Naive B cell (primary cell): ENCODE results near the gene LPP. TPM values are rescaled to one million over a fixed set of nuclear protein-coding genes. Genes with fewer than 3 reads are reported as not detected.

ENCODE experiments used
- ATAC-seq, 2 donors: fragments of 150-1000 bp; cut with Tn5 transposase; 2 replicates each; pipeline ENCODE4 v1.10.0; 2021; ENCODE audit warnings: low read depth in 2 of 2, mild to moderate bottlenecking in 2 of 2, moderate library complexity in 2 of 2
- DNase-seq: peaks from one replicate; pipeline ENCODE4 v3.0.0; 2022
- H3K27ac Mint-ChIP-seq, 6 donors: one replicate each; pipeline ENCODE4 v1.8.0; 2020 to 2022; ENCODE audit warnings: mild to moderate bottlenecking in 6 of 6, mixed read lengths in 6 of 6, moderate library complexity in 5 of 6, inconsistent platforms in 2 of 6
- H3K27me3 Mint-ChIP-seq, 3 donors: one replicate each; pipeline ENCODE4 v1.8.0; 2021 to 2022; ENCODE audit warnings: mixed read lengths in 3 of 3, mild to moderate bottlenecking in 1 of 3
- H3K36me3 Mint-ChIP-seq, 2 donors: one replicate each; pipeline ENCODE4 v1.8.0; 2020 to 2022; ENCODE audit warnings: mixed read lengths in 2 of 2, inconsistent platforms in 1 of 2, mild to moderate bottlenecking in 1 of 2
- H3K4me1 Mint-ChIP-seq, 3 donors: one replicate each; pipeline ENCODE4 v1.8.0; 2020 to 2022; ENCODE audit warnings: mixed read lengths in 3 of 3, inconsistent platforms in 1 of 3, mild to moderate bottlenecking in 1 of 3, moderate library complexity in 1 of 3
- H3K4me3 Mint-ChIP-seq, 8 donors: one replicate each; pipeline ENCODE4 v1.8.0; 2020 to 2022; ENCODE audit warnings: mild to moderate bottlenecking in 8 of 8, mixed read lengths in 8 of 8, moderate library complexity in 8 of 8, inconsistent platforms in 2 of 8
- H3K9me3 Mint-ChIP-seq, 7 donors: one replicate each; pipeline ENCODE4 v1.8.0; 2020 to 2022; ENCODE audit warnings: mixed read lengths in 7 of 7, mild to moderate bottlenecking in 5 of 7, inconsistent platforms in 2 of 7, moderate library complexity in 1 of 7
- polyA plus RNA-seq, 6 donors: library from polyadenylated mRNA; unstranded; fragments of 300-500 nt; fragmentation: Illumina TruSeq; gene quantifications; one replicate each; pipeline ENCODE4 v1.2.3, GENCODE V29; 2021; ENCODE audit warnings: low read depth in 6 of 6

The LPP gene
- polyA plus RNA-seq, 6 donors from 2014 or later: 9.6 to 58.6 (median 25.4) TPM

- Mint-ChIP-seq H3K4me1 (peaks cover 9 to 43% (median 15%) of the 10 kb centered on the region in 3 donors), H3K9me3 (no peaks in the 10 kb centered on the region), H3K27ac (peak overlapping the region in 1 of 6 donors; percentile 62), H3K36me3 (peaks cover 0 to 4% of the 10 kb centered on the region in 2 donors), H3K27me3 (no peaks in the 10 kb centered on the region), H3K4me3 (no peak overlapping the region)
- ATAC-seq (no peak), DNase-seq (no peak)
Observed at GRCh38 chr3:188539037-188539436, 385.1 kb downstream of the LPP start.

DNA sequence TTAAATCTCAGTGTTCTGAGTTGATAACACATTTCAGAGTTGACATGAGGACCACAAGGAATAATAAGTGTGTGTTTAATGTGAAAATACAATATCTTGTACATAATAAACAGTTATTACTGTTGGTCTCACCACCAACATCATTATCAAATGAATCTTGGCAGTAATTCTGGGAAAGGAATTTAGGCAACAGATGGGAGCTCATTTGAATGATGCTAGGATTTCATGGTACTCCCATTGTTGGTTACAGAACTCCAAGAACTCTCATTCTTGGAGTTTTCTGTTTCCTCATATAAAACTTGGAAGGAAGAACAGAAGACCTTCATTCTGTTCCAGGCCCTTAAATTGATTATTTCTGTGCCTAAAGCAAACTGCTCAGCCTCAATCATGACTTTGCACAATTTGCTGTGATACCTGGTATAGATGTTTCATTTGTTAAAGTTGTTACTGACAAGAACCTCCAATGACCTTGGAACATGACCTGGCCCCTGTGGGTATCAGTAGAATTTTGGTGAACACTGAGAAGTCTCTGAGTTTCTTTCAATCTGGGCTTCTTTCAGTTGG, 385.8 kb downstream of the LPP start:
- ATAC-seq (no peak), DNase-seq (no peak)
- Mint-ChIP-seq H3K4me3 (no peak overlapping the region), H3K9me3 (no peaks in the 10 kb centered on the region), H3K27me3 (no peaks in the 10 kb centered on the region), H3K27ac (peak overlapping the region in 1 of 6 donors; percentile 30), H3K36me3 (peaks cover 0 to 4% of the 10 kb centered on the region in 2 donors), H3K4me1 (peaks cover 5 to 37% (median 15%) of the 10 kb centered on the region in 3 donors)

GRCh38 chr3:188542196-188542595, 388.2 kb downstream of the LPP start:
- peaks cover 5 to 33% (median 10%) of the 10 kb centered on the region in 3 donors for H3K4me1 Mint-ChIP-seq
- ATAC-seq (no peak), DNase-seq (no peak)
- no peaks in the 10 kb centered on the region for H3K9me3 Mint-ChIP-seq
- H3K36me3 Mint-ChIP-seq: peaks cover 0 to 4% of the 10 kb centered on the region in 2 donors
- no peaks in the 10 kb centered on the region for H3K27me3 Mint-ChIP-seq
- H3K27ac Mint-ChIP-seq: peak overlapping the region in 1 of 6 donors; percentile 2
- no peak overlapping the region for H3K4me3 Mint-ChIP-seq

GRCh38 chr3:188544012-188544411, 390.1 kb downstream of the LPP start:
- no peak overlapping the region for H3K27ac Mint-ChIP-seq

GRCh38 chr3:188546835-188547670, 393.1 kb downstream of the LPP start:
- no peak for DNase-seq
- Mint-ChIP-seq H3K9me3 (no peaks in the 10 kb centered on the region), H3K36me3 (peaks cover 0 to 5% of the 10 kb centered on the region in 2 donors), H3K4me3 (no peak overlapping the region), H3K4me1 (peaks cover 4 to 19% (median 5%) of the 10 kb centered on the region in 3 donors), H3K27me3 (no peaks in the 10 kb centered on the region), H3K27ac (no peak overlapping the region)
- no peak for ATAC-seq

More at GRCh38 chr3:188544012-188544411, 390.1 kb downstream of the LPP start:
- ATAC-seq (no peak), DNase-seq (no peak)
- Mint-ChIP-seq H3K4me1 (peaks cover 5 to 26% (median 10%) of the 10 kb centered on the region in 3 donors), H3K4me3 (no peak overlapping the region), H3K9me3 (no peaks in the 10 kb centered on the region), H3K27me3 (no peaks in the 10 kb centered on the region), H3K36me3 (peaks cover 0 to 5% of the 10 kb centered on the region in 2 donors)

GRCh38 chr3:188553569-188553968, 399.6 kb downstream of the LPP start:
- no peak overlapping the region for H3K4me3 Mint-ChIP-seq
- H3K36me3 Mint-ChIP-seq: peaks cover 0 to 1% of the 10 kb centered on the region in 2 donors
- DNase-seq (no peak), ATAC-seq (no peak)
- H3K27ac Mint-ChIP-seq: peak overlapping the region in 2 of 6 donors; percentile 21 to 35
- peaks cover 4 to 8% (median 7%) of the 10 kb centered on the region in 3 donors for H3K4me1 Mint-ChIP-seq
- H3K27me3 Mint-ChIP-seq: no peaks in the 10 kb centered on the region
- H3K9me3 Mint-ChIP-seq: no peaks in the 10 kb centered on the region

DNA sequence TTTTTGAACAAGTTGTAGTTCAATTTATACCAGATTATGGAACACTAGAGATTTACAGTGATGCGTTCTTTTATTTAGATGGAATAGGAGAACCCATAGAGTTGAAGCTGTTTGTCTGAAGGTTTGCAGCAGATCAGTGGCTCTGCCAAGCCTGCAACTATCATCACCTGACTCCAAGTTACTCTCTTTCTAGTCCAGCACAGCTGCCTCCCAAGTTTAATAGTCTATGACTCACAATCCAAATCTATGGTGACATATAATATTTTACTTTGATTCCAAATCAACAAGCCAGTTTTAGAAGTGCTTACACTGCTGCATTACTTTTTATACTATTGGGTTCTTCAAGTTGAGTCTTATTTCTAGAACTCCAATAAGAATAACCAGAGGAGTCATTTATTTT, 400.4 kb downstream of the LPP start:
- Mint-ChIP-seq H3K4me1 (peaks cover 4 to 8% (median 7%) of the 10 kb centered on the region in 3 donors), H3K27ac (no peak overlapping the region), H3K36me3 (no peaks in the 10 kb centered on the region), H3K4me3 (no peak overlapping the region), H3K27me3 (no peaks in the 10 kb centered on the region), H3K9me3 (no peaks in the 10 kb centered on the region)
- DNase-seq (no peak), ATAC-seq (no peak)

DNA sequence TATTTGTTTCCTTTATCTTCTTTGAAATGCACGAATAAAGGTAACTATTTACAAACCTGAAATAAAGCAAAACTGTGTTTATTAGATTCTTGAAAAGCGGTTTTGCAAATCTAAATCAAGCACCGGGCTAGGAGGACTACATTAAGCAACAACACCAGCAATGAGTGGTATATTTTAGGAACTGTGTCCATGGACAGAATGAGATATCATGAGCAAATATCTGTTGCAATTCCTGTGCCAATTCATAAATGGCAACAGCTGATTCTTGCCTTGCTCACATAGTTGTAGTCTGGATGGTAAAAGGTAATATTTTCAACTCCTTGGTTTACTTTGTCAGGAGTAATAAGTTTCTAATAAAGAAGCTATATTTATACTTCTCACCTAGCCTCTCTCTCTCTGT, 403.3 kb downstream of the LPP start:
- H3K27me3 Mint-ChIP-seq: no peaks in the 10 kb centered on the region
- ATAC-seq (no peak), DNase-seq (no peak)
- H3K27ac Mint-ChIP-seq: no peak overlapping the region
- H3K9me3 Mint-ChIP-seq: no peaks in the 10 kb centered on the region
- peaks cover 12 to 21% (median 16%) of the 10 kb centered on the region in 3 donors for H3K4me1 Mint-ChIP-seq
- no peaks in the 10 kb centered on the region for H3K36me3 Mint-ChIP-seq
- no peak overlapping the region for H3K4me3 Mint-ChIP-seq

DNA sequence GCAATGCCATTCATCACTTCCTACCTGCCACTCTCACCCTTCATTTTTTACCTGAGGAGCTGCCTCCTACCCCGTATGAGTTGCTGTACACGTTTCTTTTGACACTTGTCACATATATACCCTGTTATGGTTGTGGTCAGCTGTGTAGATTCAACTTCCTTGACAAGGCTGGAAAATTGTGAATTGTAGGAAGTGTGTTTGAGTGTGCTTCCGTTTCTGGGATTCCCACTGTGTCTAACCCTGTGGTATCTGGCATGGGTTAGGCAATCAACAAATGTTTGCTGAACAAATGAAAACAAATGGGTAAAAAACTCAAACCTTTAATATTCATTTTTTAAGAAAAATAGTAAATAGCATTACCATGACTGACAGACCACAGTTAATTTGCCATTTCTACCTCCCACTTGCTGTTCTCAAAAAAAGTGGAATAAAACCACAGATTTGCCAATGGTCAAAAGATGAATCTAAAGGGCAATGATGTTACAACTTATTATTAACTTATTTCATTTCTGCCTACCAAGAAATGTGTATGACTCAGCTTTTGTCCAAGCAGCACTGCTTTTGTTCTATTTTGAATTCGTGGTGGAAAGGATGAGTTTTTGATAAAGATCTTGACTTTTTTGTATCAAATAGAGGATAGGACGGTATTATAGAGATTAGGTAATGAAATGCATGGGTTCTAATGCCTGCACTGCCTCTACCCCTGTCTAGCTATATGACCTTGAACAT, 404.6 kb downstream of the LPP start:
- H3K4me1 Mint-ChIP-seq: peaks cover 12 to 24% (median 21%) of the 10 kb centered on the region in 3 donors
- H3K36me3 Mint-ChIP-seq: no peaks in the 10 kb centered on the region
- H3K9me3 Mint-ChIP-seq: no peaks in the 10 kb centered on the region
- H3K4me3 Mint-ChIP-seq: no peak overlapping the region
- ATAC-seq (no peak), DNase-seq (no peak)
- no peaks in the 10 kb centered on the region for H3K27me3 Mint-ChIP-seq
- peak overlapping the region in 3 of 6 donors; percentile 18 to 61 (median 49) for H3K27ac Mint-ChIP-seq

DNA sequence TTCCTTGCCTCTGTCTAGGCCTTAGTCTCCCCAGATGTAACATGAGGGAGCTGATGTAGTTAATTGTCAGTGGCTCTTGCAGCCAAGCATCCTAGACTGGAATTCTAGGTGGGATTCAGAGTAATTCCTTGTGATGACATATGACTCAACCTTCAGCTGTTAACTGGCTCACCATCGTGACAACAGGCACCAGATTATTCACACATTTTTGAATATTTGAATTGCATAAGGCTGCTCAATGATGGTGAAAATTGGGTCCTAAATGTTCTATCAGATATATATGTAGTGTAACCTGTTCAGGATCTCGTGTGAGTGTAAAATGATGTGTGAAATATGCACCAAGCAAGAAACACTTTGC, 405.1 kb downstream of the LPP start:
- Mint-ChIP-seq H3K27ac (no peak overlapping the region), H3K4me3 (no peak overlapping the region), H3K4me1 (peaks cover 12 to 24% (median 21%) of the 10 kb centered on the region in 3 donors), H3K36me3 (no peaks in the 10 kb centered on the region), H3K27me3 (no peaks in the 10 kb centered on the region), H3K9me3 (no peaks in the 10 kb centered on the region)
- DNase-seq (no peak), ATAC-seq (no peak)

DNA sequence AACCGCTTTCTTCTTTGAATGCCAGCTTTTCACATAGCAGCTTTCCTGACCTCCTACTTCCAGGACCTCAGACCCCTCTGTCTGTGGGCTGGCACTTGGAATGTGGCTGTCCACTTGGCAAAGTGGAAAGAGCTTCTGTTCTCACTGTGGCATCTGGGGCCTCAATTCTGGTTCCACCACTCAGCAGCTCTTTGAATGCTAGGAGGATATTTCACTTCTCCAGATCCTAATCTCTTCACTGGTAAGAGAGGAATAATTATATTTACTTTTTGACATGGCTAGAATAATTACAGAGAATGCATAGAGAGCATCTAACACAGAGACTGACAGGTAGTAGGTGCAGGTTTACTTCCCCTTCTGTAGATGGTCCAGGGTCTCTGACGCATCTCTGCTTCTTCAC, 405.9 kb downstream of the LPP start:
- Mint-ChIP-seq H3K9me3 (no peaks in the 10 kb centered on the region), H3K36me3 (no peaks in the 10 kb centered on the region), H3K4me3 (no peak overlapping the region), H3K27ac (no peak overlapping the region), H3K4me1 (peaks cover 12 to 27% (median 21%) of the 10 kb centered on the region in 3 donors), H3K27me3 (no peaks in the 10 kb centered on the region)
- DNase-seq (no peak), ATAC-seq (no peak)

DNA sequence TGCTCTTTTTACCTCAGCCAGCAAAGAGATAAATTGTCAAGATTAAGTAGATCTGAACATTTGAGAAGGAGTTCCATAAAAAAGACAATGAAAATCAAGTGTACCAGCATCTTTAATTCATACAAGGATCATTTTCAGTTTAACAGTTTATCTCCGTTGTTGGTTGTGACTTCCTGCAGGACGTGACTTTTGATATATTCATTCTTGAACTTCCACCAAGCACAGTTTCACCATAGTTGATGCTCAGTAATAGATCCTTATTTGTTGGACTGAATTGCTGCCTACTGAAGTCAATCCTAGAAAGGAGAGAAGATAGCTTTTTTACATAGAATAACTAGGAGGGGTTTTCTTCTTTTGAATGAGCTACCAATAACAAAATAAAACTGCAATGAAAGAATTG, 408.2 kb downstream of the LPP start:
- H3K9me3 Mint-ChIP-seq: no peaks in the 10 kb centered on the region
- DNase-seq: no peak
- no peaks in the 10 kb centered on the region for H3K27me3 Mint-ChIP-seq
- H3K36me3 Mint-ChIP-seq: no peaks in the 10 kb centered on the region
- H3K27ac Mint-ChIP-seq: peak overlapping the region in 3 of 6 donors; percentile 22 to 47 (median 35)
- peaks cover 16 to 29% (median 21%) of the 10 kb centered on the region in 3 donors for H3K4me1 Mint-ChIP-seq
- peak overlapping the region in 1 of 8 donors; percentile 34 for H3K4me3 Mint-ChIP-seq
- ATAC-seq: no peak

GRCh38 chr3:188567478-188568195, 413.7 kb downstream of the LPP start:
- no peak for DNase-seq
- no peak for ATAC-seq
- H3K27me3 Mint-ChIP-seq: no peaks in the 10 kb centered on the region
- H3K27ac Mint-ChIP-seq: peak overlapping the region in 2 of 6 donors; percentile 4 to 5
- peaks cover 5 to 19% (median 18%) of the 10 kb centered on the region in 3 donors for H3K4me1 Mint-ChIP-seq
- no peaks in the 10 kb centered on the region for H3K36me3 Mint-ChIP-seq
- no peaks in the 10 kb centered on the region for H3K9me3 Mint-ChIP-seq
- no peak overlapping the region for H3K4me3 Mint-ChIP-seq
